Measurements from ENCODE around the gene KRT80. TPM values are rescaled to one million over a fixed set of nuclear protein-coding genes. Genes with fewer than 3 reads are reported as not detected.
A peak's percentile ranks its signal among the peaks of the same experiment; 100 is the strongest.

The KRT80 gene
- total RNA-seq, 3 donors from 2014 or later: 2.9 to 9.8 TPM; not detected in 1

GRCh38 chr12:52183971-52184370 lies 7.8 kb downstream of the KRT80 start:
- Histone ChIP-seq H3K36me3 (no peaks in the 10 kb centered on the region), H3K27ac (peak overlapping the region; percentile 77 to 81), H3K27me3 (no peaks in the 10 kb centered on the region), H3K4me1 (peaks cover 0 to 7% of the 10 kb centered on the region in 2 donors), H3K9me3 (no peaks in the 10 kb centered on the region), H3K4me3 (no peak overlapping the region)
- intact Hi-C loops (cut with DNase I; ENCODE audit: low total_unique reads): no loop called here
- no peak for DNase-seq (ENCODE audit: low spot score in 2 of 2)
- TF ChIP-seq POLR2AphosphoS5 (IDR thresholded peaks at IDR 0.05): no peak
- no peak for TF ChIP-seq CTCF (IDR thresholded peaks at IDR 0.05)

DNA sequence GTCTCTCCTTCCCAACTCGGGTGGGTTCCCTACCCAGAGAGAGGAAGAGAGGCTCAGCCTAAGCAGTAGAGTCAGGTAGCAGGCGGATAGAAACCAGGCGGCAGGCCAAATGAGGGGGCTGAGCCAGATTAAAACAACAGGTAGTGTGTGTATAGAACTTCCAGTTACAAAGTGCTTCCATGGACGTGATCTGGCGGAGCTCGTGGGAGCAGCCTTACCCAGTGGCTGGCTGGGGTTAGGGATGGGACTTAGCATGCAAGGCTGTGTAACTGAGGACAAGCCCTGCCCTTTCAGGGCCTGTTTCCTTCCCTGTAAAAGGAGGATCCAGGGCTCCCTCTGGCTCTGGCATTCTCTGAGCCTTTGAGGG lies 8.3 kb downstream of the KRT80 start:
- peak in 1 of 2 donors; percentile 81 for DNase-seq (ENCODE audit: low spot score in 2 of 2)
- Histone ChIP-seq H3K4me1 (peaks cover 0 to 7% of the 10 kb centered on the region in 2 donors), H3K27me3 (no peaks in the 10 kb centered on the region), H3K9me3 (no peaks in the 10 kb centered on the region), H3K27ac (peak overlapping the region; percentile 77 to 81), H3K4me3 (no peak overlapping the region), H3K36me3 (no peaks in the 10 kb centered on the region)
- TF ChIP-seq POLR2AphosphoS5 (IDR thresholded peaks at IDR 0.05): no peak
- TF ChIP-seq CTCF (IDR thresholded peaks at IDR 0.05): no peak
- TF ChIP-seq POLR2A (IDR thresholded peaks at IDR 0.05): no peak
- intact Hi-C loops (cut with DNase I; ENCODE audit: low total_unique reads): no loop called here

- Histone ChIP-seq H3K27me3 (no peaks in the 10 kb centered on the region), H3K36me3 (no peaks in the 10 kb centered on the region), H3K27ac (peak overlapping the region; percentile 77 to 81), H3K4me3 (no peak overlapping the region), H3K9me3 (no peaks in the 10 kb centered on the region), H3K4me1 (peaks cover 0 to 7% of the 10 kb centered on the region in 2 donors)
- no peak for DNase-seq (ENCODE audit: low spot score in 2 of 2)
- TF ChIP-seq CTCF (IDR thresholded peaks at IDR 0.05): no peak
- no peak for TF ChIP-seq POLR2A (IDR thresholded peaks at IDR 0.05)
- no peak for TF ChIP-seq POLR2AphosphoS5 (IDR thresholded peaks at IDR 0.05)
- intact Hi-C loops (cut with DNase I; ENCODE audit: low total_unique reads): no loop called here
Observed at GRCh38 chr12:52182898-52183543, 8.8 kb downstream of the KRT80 start.

DNA sequence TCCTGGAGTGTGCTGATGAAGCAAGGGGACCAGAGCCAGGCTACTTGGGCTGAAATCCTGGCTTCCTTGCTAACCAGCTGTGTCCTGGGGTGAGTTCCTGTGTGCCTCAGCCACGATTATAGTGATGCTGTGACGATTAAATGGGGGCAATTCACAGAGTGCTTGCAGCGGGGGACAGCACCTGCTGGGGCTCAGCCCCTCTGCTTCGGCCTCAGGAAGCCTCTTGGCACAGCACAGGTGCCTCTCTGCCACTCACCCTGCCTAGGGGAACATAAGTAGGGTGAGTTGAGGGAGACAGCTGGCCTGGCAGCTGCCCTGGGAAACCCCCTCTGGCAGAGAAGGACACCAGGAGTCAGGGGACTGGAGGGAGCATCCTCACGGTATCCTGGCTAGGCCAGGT lies 9.4 kb downstream of the KRT80 start:
- intact Hi-C loops (cut with DNase I; ENCODE audit: low total_unique reads): no loop called here
- Histone ChIP-seq H3K27me3 (no peaks in the 10 kb centered on the region), H3K36me3 (no peaks in the 10 kb centered on the region), H3K27ac (peak overlapping the region in 1 of 2 donors; percentile 81), H3K9me3 (no peaks in the 10 kb centered on the region), H3K4me3 (no peak overlapping the region), H3K4me1 (peaks cover 0 to 7% of the 10 kb centered on the region in 2 donors)
- no peak for DNase-seq (ENCODE audit: low spot score in 2 of 2)
- TF ChIP-seq CTCF (IDR thresholded peaks at IDR 0.05): no peak
- no peak for TF ChIP-seq POLR2AphosphoS5 (IDR thresholded peaks at IDR 0.05)

DNA sequence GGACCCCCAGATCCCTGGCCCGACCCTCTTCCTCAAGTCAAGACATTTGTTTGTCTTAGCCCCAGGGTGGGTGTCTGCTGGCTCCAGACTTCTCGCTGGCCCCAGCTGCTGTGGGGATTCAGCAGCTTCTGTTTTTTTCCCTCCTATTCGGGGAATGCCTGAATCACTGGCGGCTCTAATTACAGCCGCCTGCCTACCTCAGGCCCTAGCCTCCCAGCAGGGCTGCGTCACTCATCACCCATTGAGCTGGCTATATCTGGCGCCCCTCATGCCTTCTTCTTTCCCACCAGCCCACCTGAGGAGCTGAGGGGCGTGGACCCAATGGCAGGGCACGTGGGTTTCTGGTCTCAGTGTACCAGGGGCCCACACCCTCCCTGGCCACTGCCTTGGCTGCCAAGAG lies 10.1 kb downstream of the KRT80 start:
- intact Hi-C loops (cut with DNase I; ENCODE audit: low total_unique reads): no loop called here
- Histone ChIP-seq H3K36me3 (no peaks in the 10 kb centered on the region), H3K4me1 (peaks cover 0 to 5% of the 10 kb centered on the region in 2 donors), H3K27me3 (no peaks in the 10 kb centered on the region), H3K27ac (no peak overlapping the region), H3K4me3 (no peak overlapping the region), H3K9me3 (no peaks in the 10 kb centered on the region)
- DNase-seq (ENCODE audit: low spot score in 2 of 2): no peak
- TF ChIP-seq CTCF (IDR thresholded peaks at IDR 0.05) (no peak), POLR2AphosphoS5 (IDR thresholded peaks at IDR 0.05) (no peak), POLR2A (IDR thresholded peaks at IDR 0.05) (no peak)
